Keratinocyte (primary cell): ENCODE measurements around the gene ARSI. TPM values are rescaled to one million over a fixed set of nuclear protein-coding genes. Genes with fewer than 3 reads are reported as not detected.

ENCODE experiments used
- DNase-seq: peaks from one replicate; pipeline ENCODE4 v3.0.0-alpha.2; 2011; ENCODE audit warnings: low read depth, missing footprints, low spot score
- FAIRE-seq: peaks from 2 replicates; lab custom pipeline; 2011; peaks lifted over from hg19 to GRCh38; lab: Jason Lieb, UNC
- H2AFZ ChIP-seq: 2 replicates; pipeline ENCODE4 v1.6.0; 2012; ENCODE audit warnings: low read length, control low read depth, inconsistent platforms; ENCODE audit not compliant: control insufficient read depth
- H3K27ac ChIP-seq: 2 replicates; pipeline ENCODE4 v1.5.1; 2011; ENCODE audit warnings: low read length; ENCODE audit not compliant: control insufficient read depth, insufficient read depth
- H3K27me3 ChIP-seq: 3 replicates; pipeline ENCODE4 v1.6.0; 2011; ENCODE audit warnings: low read length; ENCODE audit not compliant: control insufficient read depth, insufficient read depth; ENCODE audit errors: extremely low read depth
- H3K36me3 ChIP-seq, 2 experiments: 2 replicates in 1 of 2; 3 replicates in 1 of 2; pipeline ENCODE4 v1.5.1; 2011; ENCODE audit warnings: low read length in 2 of 2, mild to moderate bottlenecking in 1 of 2; ENCODE audit not compliant: control insufficient read depth in 2 of 2, insufficient read depth in 2 of 2; ENCODE audit errors: extremely low read depth in 1 of 2
- H3K4me1 ChIP-seq: 3 replicates; pipeline ENCODE4 v1.5.1; 2011; ENCODE audit warnings: low read length; ENCODE audit not compliant: control insufficient read depth, insufficient read depth; ENCODE audit errors: extremely low read depth
- H3K4me2 ChIP-seq: 3 replicates; pipeline ENCODE4 v1.6.0; 2011; ENCODE audit warnings: low read depth, low read length; ENCODE audit not compliant: control insufficient read depth, insufficient read depth; ENCODE audit errors: extremely low read depth
- H3K4me3 ChIP-seq, 3 experiments: fragments of 200-600 bp in 1 of 3; sonication (generic) in 1 of 3; 2 replicates in 2 of 3; 3 replicates in 1 of 3; pipeline ENCODE4 v1.5.1; 2011 to 2016; ENCODE audit warnings: low read length in 3 of 3, mild to moderate bottlenecking in 3 of 3, control low read depth in 2 of 3, inconsistent platforms in 1 of 3, low read depth in 1 of 3, mixed read lengths in 1 of 3, mixed run types in 1 of 3, moderate library complexity in 1 of 3; ENCODE audit not compliant: control insufficient read depth in 2 of 3, insufficient read depth in 2 of 3; ENCODE audit errors: extremely low read depth in 1 of 3
- H3K79me2 ChIP-seq: 2 replicates; pipeline ENCODE4 v1.6.0; 2012; ENCODE audit warnings: low read length; ENCODE audit not compliant: control insufficient read depth, insufficient read depth
- H3K9ac ChIP-seq: 3 replicates; pipeline ENCODE4 v1.6.0; 2011; ENCODE audit warnings: low read length; ENCODE audit not compliant: control insufficient read depth, insufficient read depth; ENCODE audit errors: extremely low read depth
- H3K9me1 ChIP-seq: 3 replicates; pipeline ENCODE4 v1.6.0; 2011; ENCODE audit warnings: low read length; ENCODE audit not compliant: control insufficient read depth, insufficient read depth; ENCODE audit errors: extremely low read depth
- H3K9me3 ChIP-seq: 2 replicates; pipeline ENCODE4 v1.5.1; 2012; ENCODE audit warnings: low read depth, low read length; ENCODE audit not compliant: control insufficient read depth
- H4K20me1 ChIP-seq: 3 replicates; pipeline ENCODE4 v1.6.0; 2011; ENCODE audit warnings: low read length; ENCODE audit not compliant: control insufficient read depth, insufficient read depth; ENCODE audit errors: extremely low read depth
- CTCF ChIP-seq, 3 experiments: IDR thresholded peaks in 1 of 3; conservative IDR thresholded peaks in 1 of 3; optimal IDR thresholded peaks in 1 of 3; 2 replicates in 2 of 3; 3 replicates in 1 of 3; pipeline versions ENCODE3 to v1.5.1; 2011; ENCODE audit warnings: low read length in 3 of 3, mild to moderate bottlenecking in 3 of 3, moderate library complexity in 2 of 3, control low read depth in 1 of 3, inconsistent platforms in 1 of 3; ENCODE audit not compliant: insufficient read depth in 2 of 3; ENCODE audit errors: extremely low read depth in 1 of 3
- EZH2 ChIP-seq: IDR thresholded peaks from one replicate; pipeline ENCODE4 v1.6.1; 2012; ENCODE audit warnings: inconsistent platforms, mild to moderate bottlenecking, low read length, moderate library complexity
- dilution Hi-C: fragments of 300-500 bp; cut with MboI; formaldehyde crosslinking; loops from one replicate; pipeline ENCODE4 v1.7.0; 2020; ENCODE audit warnings: low sequenced_read_pairs; ENCODE audit not compliant: extremely low pct_ligation_motif_present
- polyA plus RNA-seq, 5 experiments: library from polyadenylated mRNA; depleted of rRNA in 3 of 5; stranded (reverse) in 3 of 5; stranded (forward) in 1 of 5; unstranded in 1 of 5; fragments of >200 nt; gene quantifications; 1 replicate in 1 of 5; 2 replicates in 3 of 5; 3 replicates in 1 of 5; pipeline versions ENCODE4 v1.2.1 to v1.2.3, GENCODE V29; 2011 to 2012; ENCODE audit warnings: missing spikeins in 2 of 5, low read depth in 1 of 5, low replicate concordance in 1 of 5

Gene ARSI
- polyA plus RNA-seq, 1 donor (not counting 4 experiments of a cell fraction or from before 2014, with no cell fraction given), result 1.7 TPM

DNA sequence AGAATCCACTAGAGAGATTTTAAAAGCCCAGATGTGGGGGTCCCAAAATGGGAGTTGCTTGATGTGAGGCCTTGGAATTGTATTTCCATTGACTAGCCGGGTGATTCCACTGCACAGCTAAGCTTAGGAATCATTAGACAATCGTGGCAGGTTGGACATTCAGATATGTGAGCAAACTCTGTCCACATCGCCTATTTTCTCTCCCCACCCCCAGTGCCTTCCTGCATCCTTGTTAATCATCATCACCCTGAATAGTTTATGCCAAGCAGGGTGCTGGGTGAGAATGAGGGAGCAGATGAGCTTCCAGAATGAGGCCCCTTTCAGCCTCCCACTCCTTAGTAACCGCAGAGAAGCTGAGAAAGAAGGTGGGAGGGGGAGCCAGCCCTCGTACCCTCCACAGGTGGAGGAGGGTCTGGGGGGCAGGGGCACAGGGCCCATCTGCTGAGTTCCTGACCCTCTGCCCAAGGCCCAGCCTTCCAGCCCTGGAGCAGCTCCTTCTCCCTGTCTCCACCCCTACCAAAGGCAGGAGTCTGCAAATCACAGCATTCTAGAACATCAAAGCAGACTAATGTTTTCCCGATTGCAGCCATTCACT, 47.1 kb upstream of the ARSI start:
- TF ChIP-seq EZH2 (no peak), CTCF (optimal IDR thresholded peaks at IDR 0.05 in 1 of 3, IDR thresholded peaks at IDR 0.05 in 1 of 3, conservative IDR thresholded peaks at IDR 0.05 in 1 of 3; ENCODE audit: extremely low read depth in 1 of 3, insufficient read depth in 2 of 3, low read length in 3 of 3) (no peak)
- Histone ChIP-seq H3K27ac (no peak overlapping the region), H3K9ac (no peak overlapping the region), H3K79me2 (no peaks in the 10 kb centered on the region), H3K9me3 (no peaks in the 10 kb centered on the region), H4K20me1 (no peaks in the 10 kb centered on the region), H3K4me3 (no peak overlapping the region), H3K4me1 (peaks cover 6% of the 10 kb centered on the region), H3K27me3 (no peaks in the 10 kb centered on the region), H3K4me2 (no peak overlapping the region), H3K9me1 (no peaks in the 10 kb centered on the region), H2AFZ (no peak overlapping the region), H3K36me3 (no peaks in the 10 kb centered on the region)
- dilution Hi-C loops, result no loop called here
- DNase-seq (no peak), FAIRE-seq (no peak)

- Histone ChIP-seq H3K9ac (no peak overlapping the region), H3K9me1 (no peaks in the 10 kb centered on the region), H3K27ac (no peak overlapping the region), H3K4me2 (no peak overlapping the region), H3K27me3 (no peaks in the 10 kb centered on the region), H4K20me1 (no peaks in the 10 kb centered on the region), H3K79me2 (no peaks in the 10 kb centered on the region), H3K36me3 (no peaks in the 10 kb centered on the region), H3K4me3 (no peak overlapping the region), H2AFZ (no peak overlapping the region), H3K9me3 (no peaks in the 10 kb centered on the region), H3K4me1 (peaks cover 12% of the 10 kb centered on the region)
- TF ChIP-seq EZH2 (no peak), CTCF (optimal IDR thresholded peaks at IDR 0.05 in 1 of 3, IDR thresholded peaks at IDR 0.05 in 1 of 3, conservative IDR thresholded peaks at IDR 0.05 in 1 of 3; ENCODE audit: extremely low read depth in 1 of 3, insufficient read depth in 2 of 3, low read length in 3 of 3) (no peak)
- no peak for DNase-seq
- dilution Hi-C loops, result no loop called here
- FAIRE-seq, result no peak
These were observed 44.7 kb upstream of the ARSI start for GRCh38 chr5:150347451-150347850.
